GM23338 (cell line): ENCODE data around the gene RELB. TPM values are rescaled to one million over a fixed set of nuclear protein-coding genes. Genes with fewer than 3 reads are reported as not detected.

ENCODE experiments used
- ATAC-seq: fragments of 200-7000 bp; cut with Tn5 transposase; 3 replicates; pipeline ENCODE4 v1.9.1; 2020
- DNase-seq: peaks from one replicate; pipeline ENCODE4 v3.0.0-alpha.2; 2015; ENCODE audit warnings: low spot score
- H2AFZ ChIP-seq: fragments of 200-600 bp; sonication (generic); 2 replicates; pipeline ENCODE4 v1.8.0; 2016; ENCODE audit warnings: antibody characterized with exemption, mild to moderate bottlenecking, moderate library complexity
- H3F3A ChIP-seq: fragments of 200-600 bp; sonication (generic); replicated peaks from 2 replicates; pipeline ENCODE4 v1.8.0; 2017; ENCODE audit warnings: antibody characterized with exemption, mixed run types, low read depth
- H3K27ac ChIP-seq: fragments of 200-600 bp; sonication (generic); 2 replicates; pipeline ENCODE4 v1.6.1; 2016; ENCODE audit warnings: low read depth
- H3K27me3 ChIP-seq: fragments of 200-600 bp; sonication (generic); 2 replicates; pipeline ENCODE4 v1.8.0; 2016; ENCODE audit warnings: mild to moderate bottlenecking, mixed run types, moderate library complexity; ENCODE audit not compliant: insufficient read depth
- H3K36me3 ChIP-seq: fragments of 200-600 bp; sonication (generic); 2 replicates; pipeline ENCODE4 v1.8.0; 2016; ENCODE audit warnings: mild to moderate bottlenecking; ENCODE audit not compliant: insufficient read depth
- H3K4me1 ChIP-seq: fragments of 200-600 bp; sonication (generic); 2 replicates; pipeline ENCODE4 v1.8.0; 2016; ENCODE audit warnings: mild to moderate bottlenecking, moderate library complexity; ENCODE audit not compliant: insufficient read depth
- H3K4me2 ChIP-seq: fragments of 200-600 bp; sonication (generic); 2 replicates; pipeline ENCODE4 v1.7.1; 2017; ENCODE audit warnings: mixed run types
- H3K4me3 ChIP-seq: fragments of 200-600 bp; sonication (generic); 2 replicates; pipeline ENCODE4 v1.6.1; 2016; ENCODE audit warnings: mixed run types
- H3K79me2 ChIP-seq: fragments of 200-600 bp; sonication (generic); replicated peaks from 2 replicates; pipeline ENCODE4 v1.8.0; 2017; ENCODE audit warnings: mild to moderate bottlenecking; ENCODE audit not compliant: insufficient read depth
- H3K9me2 ChIP-seq: fragments of 200-600 bp; sonication (generic); 2 replicates; pipeline ENCODE4 v1.8.0; 2017; ENCODE audit not compliant: insufficient read depth
- H4K20me1 ChIP-seq: fragments of 200-600 bp; sonication (generic); replicated peaks from 2 replicates; pipeline ENCODE4 v1.8.0; 2017; ENCODE audit warnings: mild to moderate bottlenecking; ENCODE audit not compliant: insufficient read depth
- H3K27ac Mint-ChIP-seq: 2 replicates; pipeline ENCODE4 v1.8.0; 2020; ENCODE audit warnings: inconsistent platforms, mild to moderate bottlenecking, moderate library complexity, mixed read lengths
- H3K27me3 Mint-ChIP-seq: 3 replicates; pipeline ENCODE4 v1.8.0; 2022; ENCODE audit warnings: low read depth, mild to moderate bottlenecking, moderate library complexity, mixed read lengths, inconsistent platforms; ENCODE audit not compliant: insufficient read depth, poor library complexity
- H3K36me3 Mint-ChIP-seq: 3 replicates; pipeline ENCODE4 v1.8.0; 2021; ENCODE audit warnings: low read depth, mild to moderate bottlenecking, inconsistent platforms, moderate library complexity, mixed read lengths
- H3K4me1 Mint-ChIP-seq: 3 replicates; pipeline ENCODE4 v1.8.0; 2020; ENCODE audit warnings: mild to moderate bottlenecking, inconsistent platforms, mixed read lengths
- H3K4me3 Mint-ChIP-seq: 3 replicates; pipeline ENCODE4 v1.8.0; 2021; ENCODE audit warnings: moderate library complexity, mild to moderate bottlenecking, inconsistent platforms, mixed read lengths
- H3K9me3 Mint-ChIP-seq: 3 replicates; pipeline ENCODE4 v1.8.0; 2020; ENCODE audit warnings: moderate library complexity, mild to moderate bottlenecking, inconsistent platforms, mixed read lengths
- CREB1 ChIP-seq: fragments of 250-450 bp; sonication (Bioruptor Pico); IDR thresholded peaks from 2 replicates; pipeline ENCODE4 v1.5.0; 2020; ENCODE audit warnings: low read depth, mild to moderate bottlenecking, moderate library complexity
- CTCF ChIP-seq, 2 experiments: fragments of 200-600 bp in 1 of 2; sonication (generic) in 1 of 2; conservative IDR thresholded peaks; 2 replicates each; pipeline versions ENCODE4 v1.5.1 to v1.6.1; 2016 to 2017; ENCODE audit warnings: antibody characterized with exemption in 2 of 2, low read depth in 2 of 2, mild to moderate bottlenecking in 2 of 2, moderate library complexity in 1 of 2
- ETS1 ChIP-seq: IDR thresholded peaks from 2 replicates; pipeline ENCODE4 v1.6.1; 2016; ENCODE audit warnings: antibody characterized with exemption
- EZH2 ChIP-seq: fragments of 200-600 bp; sonication (generic); IDR thresholded peaks from one replicate; pipeline ENCODE4 v1.8.0; 2017; ENCODE audit warnings: antibody characterized with exemption, mild to moderate bottlenecking, low read depth; ENCODE audit not compliant: unreplicated experiment
- EZH2phosphoT487 ChIP-seq: fragments of 200-600 bp; sonication (generic); IDR thresholded peaks from one replicate; pipeline ENCODE4 v1.8.1; 2018; ENCODE audit warnings: antibody characterized with exemption; ENCODE audit not compliant: unreplicated experiment
- JUNB ChIP-seq: IDR thresholded peaks from one replicate; pipeline ENCODE4 v1.6.1; 2016; ENCODE audit warnings: antibody characterized with exemption; ENCODE audit not compliant: unreplicated experiment
- NANOG ChIP-seq: IDR thresholded peaks from 2 replicates; pipeline ENCODE4 v1.6.1; 2016; ENCODE audit warnings: antibody characterized with exemption, borderline replicate concordance
- POLR2AphosphoS5 ChIP-seq: IDR thresholded peaks from 2 replicates; pipeline ENCODE4 v1.6.1; 2016; ENCODE audit warnings: antibody characterized with exemption, low read depth
- REST ChIP-seq: IDR thresholded peaks from one replicate; pipeline ENCODE4 v1.6.1; 2018; ENCODE audit warnings: antibody characterized with exemption; ENCODE audit not compliant: unreplicated experiment
- STAT1 ChIP-seq: IDR thresholded peaks from one replicate; pipeline ENCODE4 v1.6.1; 2016; ENCODE audit warnings: antibody characterized with exemption; ENCODE audit not compliant: unreplicated experiment
- ZNF114 ChIP-seq: fragments of 250-450 bp; sonication (Bioruptor Pico); IDR thresholded peaks from 2 replicates; pipeline ENCODE4 v1.5.0; 2020; ENCODE audit warnings: mild to moderate bottlenecking, moderate library complexity
- ZNF331 ChIP-seq: fragments of 250-450 bp; sonication (Bioruptor Pico); IDR thresholded peaks from 2 replicates; pipeline ENCODE4 v1.5.0; 2020; ENCODE audit warnings: low read depth, mild to moderate bottlenecking, moderate library complexity
- ZNF462 ChIP-seq: fragments of 250-450 bp; sonication (Bioruptor Pico); IDR thresholded peaks from 2 replicates; pipeline ENCODE4 v1.5.0; 2020; ENCODE audit warnings: mild to moderate bottlenecking, moderate library complexity
- polyA plus RNA-seq: library from polyadenylated mRNA; unstranded; fragments of >200 nt; fragmentation: Nextera tagmentation; extraction: Ambion mirVana; gene quantifications from 2 replicates; pipeline ENCODE4 v1.2.1, GENCODE V29; 2016
- total RNA-seq: library from RNA; depleted of rRNA; stranded (reverse); fragments of >200 nt; shearing (Covaris generic); gene quantifications from 2 replicates; pipeline ENCODE4 v1.2.3, GENCODE V29; 2014

Gene RELB
- total and polyA plus RNA-seq, 2 experiments from 2014 or later: 7.9 to 13.1 TPM

- Mint-ChIP-seq H3K27me3 (peaks cover 10% of the 10 kb centered on the region), H3K27ac (peak overlapping the region; percentile 99), H3K4me3 (peak overlapping the region; percentile 98), H3K9me3 (peaks cover 2% of the 10 kb centered on the region; the same call in 1 of the 3 replicates), H3K4me1 (peaks cover 39% of the 10 kb centered on the region), H3K36me3 (peaks cover 21% of the 10 kb centered on the region)
- TF ChIP-seq POLR2AphosphoS5: no peak
- TF ChIP-seq CTCF (conservative IDR thresholded peaks at IDR 0.05; ENCODE audit: low read depth in 2 of 2): no peak
- TF ChIP-seq ETS1: no peak
- no peak for TF ChIP-seq EZH2
- TF ChIP-seq ZNF462 (CRISPR knock-in tag): no peak
- TF ChIP-seq EZH2phosphoT487: no peak
- no peak for TF ChIP-seq ZNF114 (CRISPR knock-in tag)
- no peak for TF ChIP-seq JUNB
- no peak for TF ChIP-seq ZNF331 (CRISPR knock-in tag)
- TF ChIP-seq NANOG: no peak
- no peak for TF ChIP-seq CREB1
- TF ChIP-seq STAT1: no peak
- TF ChIP-seq REST: no peak
- Histone ChIP-seq H3K4me2 (peak overlapping the region; percentile 98), H4K20me1 (0 out of 2 replicates have a peak, but pooled peaks cover 10% of the 10 kb centered on the region), H3K36me3 (no peaks in the 10 kb centered on the region; the same call in 1 of the 2 replicates), H2AFZ (no peak overlapping the region), H3K27ac (peak overlapping the region; percentile 99), H3K79me2 (peaks cover 60% of the 10 kb centered on the region), H3F3A (peaks cover 32% of the 10 kb centered on the region), H3K27me3 (no peaks in the 10 kb centered on the region), H3K4me3 (peak overlapping the region; percentile 85), H3K4me1 (peaks cover 42% of the 10 kb centered on the region), H3K9me2 (no peaks in the 10 kb centered on the region)
- ATAC-seq (peak; percentile 3), DNase-seq (peak; percentile 81)
Measured at GRCh38 chr19:45079911-45080370, 78.7 kb downstream of the RELB start.
